Activated naive CD4-positive, alpha-beta T cell treated with anti-CD3 and anti-CD28 coated beads, Interleukin-2, amount 50 U/mL, for 16 hours (primary cell): Measurements from ENCODE around the gene SRGAP2B.
"Not testable (repeated sequence)": the region's sequence is repeated elsewhere in the genome, so short reads cannot be mapped to it uniquely, and the experiment has no call there.

Source experiments
- DNase-seq: peaks from one replicate; pipeline ENCODE4 v3.0.0-alpha.2; 2020

The SRGAP2B gene

DNA sequence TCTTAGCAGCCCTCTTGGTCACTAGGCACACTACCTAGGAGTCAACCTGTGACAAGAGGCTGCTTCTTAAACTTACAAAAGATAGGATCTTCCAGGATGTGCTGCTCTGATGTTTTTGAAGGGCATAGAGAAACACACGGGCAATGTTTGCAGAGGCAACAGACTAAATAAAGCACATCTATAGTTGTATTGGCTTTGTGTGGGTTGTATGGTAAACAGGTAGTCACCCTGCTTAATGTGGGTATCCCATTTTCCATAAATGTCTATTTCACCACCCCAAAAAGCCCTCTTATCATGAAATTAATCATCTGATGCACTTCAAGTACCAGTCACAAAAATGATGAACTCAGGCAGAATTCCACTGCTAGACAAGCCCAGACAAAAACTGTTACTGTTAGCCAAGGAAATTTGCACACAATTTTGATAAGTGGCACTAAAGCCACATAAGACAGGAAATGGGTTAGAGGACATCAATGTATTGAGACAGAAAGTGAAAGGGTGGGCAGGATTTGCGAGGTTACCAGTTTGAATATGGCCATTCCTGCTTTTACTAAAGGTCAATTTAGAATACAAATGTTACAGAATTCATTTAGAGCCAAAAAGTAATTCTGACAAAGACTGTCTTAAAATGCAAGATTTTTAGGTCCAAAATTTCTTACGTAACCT lies 205.5 kb downstream of the SRGAP2B start:
- not testable (repeated sequence) for DNase-seq

DNA sequence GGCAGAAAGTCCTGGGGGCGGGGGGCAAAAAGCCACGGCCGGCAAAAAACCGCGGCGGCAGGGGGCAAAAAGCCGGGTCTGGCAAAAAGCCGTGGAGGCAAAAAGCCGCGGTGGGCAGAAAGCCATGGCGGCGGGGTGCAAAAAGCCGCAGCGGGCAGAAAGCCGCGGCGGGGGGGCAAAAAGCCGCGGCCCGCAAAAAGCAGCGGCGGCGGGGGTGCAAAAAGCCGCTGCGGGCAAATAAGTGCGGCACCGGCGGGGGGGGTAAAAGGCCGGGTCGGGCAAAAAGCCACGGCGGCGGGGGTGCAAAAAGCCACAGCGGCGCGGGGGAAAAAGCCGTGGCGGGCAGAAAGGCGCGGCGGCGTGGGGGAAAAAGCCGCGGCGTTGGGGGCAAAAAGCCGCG lies 212.1 kb downstream of the SRGAP2B start:
- DNase-seq: peak; percentile 23

DNA sequence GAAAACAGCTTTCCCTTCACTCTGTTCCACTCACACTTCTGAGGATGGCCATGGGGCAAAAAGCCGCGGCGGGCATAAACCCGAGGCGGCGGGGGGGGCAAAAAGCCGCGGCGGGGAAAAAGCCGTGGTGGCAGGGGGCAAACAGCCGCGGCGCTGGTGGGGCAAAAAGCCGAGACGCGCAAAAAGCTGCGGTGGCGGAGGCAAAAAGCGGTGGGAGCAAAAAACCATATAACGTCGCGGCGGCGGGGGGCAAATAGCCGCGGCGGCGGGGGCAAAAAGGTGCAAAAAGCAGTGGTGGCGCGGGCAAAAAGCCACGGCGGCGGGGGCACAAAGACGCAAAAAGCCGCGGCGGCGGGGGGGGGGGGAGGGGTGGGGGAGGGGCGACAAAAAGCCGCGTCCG lies 212.8 kb downstream of the SRGAP2B start:
- not testable (repeated sequence) for DNase-seq

DNA sequence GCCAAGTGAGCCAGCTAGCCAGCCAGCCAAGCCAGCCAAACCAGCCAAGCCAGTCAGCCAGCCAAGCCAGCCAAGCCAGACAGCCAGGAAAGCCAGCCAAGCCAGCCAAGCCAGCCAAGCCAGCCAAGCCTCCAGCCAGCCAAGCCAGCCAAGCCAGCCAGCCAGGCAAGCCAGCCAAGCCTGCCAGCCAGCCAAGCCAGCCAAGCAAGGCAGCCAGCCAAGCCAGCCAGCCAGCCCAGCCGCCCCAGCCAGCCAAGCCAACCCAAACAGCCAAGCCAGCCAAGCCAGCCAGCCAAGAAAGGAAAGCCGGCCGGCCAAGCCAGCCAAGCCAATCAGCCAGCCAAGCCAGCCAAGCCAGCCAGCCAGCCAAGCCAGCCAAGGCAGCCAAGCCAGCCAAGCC lies 236.5 kb downstream of the SRGAP2B start:
- DNase-seq: not testable (repeated sequence)
